ENCODE data around the gene C2CD4C. TPM values are rescaled to one million over a fixed set of nuclear protein-coding genes. Genes with fewer than 3 reads are reported as not detected.

C2CD4C gene
- total RNA-seq, result 1 to 10 TPM in 6 of 9 donors, under 1 TPM in 3; 0.17 to 2.1 (median 1.1) TPM
- 1 to 10 TPM in 2 of 3 donors, not detected in 1; 2.1 to 3.2 TPM for polyA plus RNA-seq
- long read RNA-seq, donor 1, result 0 reads
- long read RNA-seq, donor 2, result 0 reads
- long read RNA-seq, donor 3, partial matches to known transcripts, result 0 of 1 reads
- long read RNA-seq, donor 3, other reads (novel, unspliced or antisense), result 0 of 1 reads
- long read RNA-seq, donor 4, result 0 reads
- long read RNA-seq, donor 5, partial matches to known transcripts, result 0 of 7 reads
- long read RNA-seq, donor 5, other reads (novel, unspliced or antisense), result 3 of 7 reads
- long read RNA-seq, donor 6, result 0 reads
- long read RNA-seq, donor 7, result 0 reads
- long read RNA-seq, donor 8, result 0 reads
- long read RNA-seq, donor 9, result 0 reads
- long read RNA-seq, donor 10, partial matches to known transcripts, result 0 of 3 reads
- long read RNA-seq, donor 10, other reads (novel, unspliced or antisense), result 0 of 3 reads

- WGBS, 4 donors, result 1% methylated on average over 18 to 80 of the region's 80 CpGs; no CpG with 5 or more reads in 1 of the 4 donors
- no peak for TF ChIP-seq POLR2A (IDR thresholded peaks at IDR 0.05)
- TF ChIP-seq CTCF (IDR thresholded peaks at IDR 0.05), result no peak
- intact Hi-C loops (cut with DNase I), result no loop called here
- Histone ChIP-seq H3K4me1 (replicated peaks in 1 of 2) (peaks cover 9 to 15% of the 10 kb centered on the region in 2 donors), H3K4me3 (peak within 1 kb of the TSS in 1 of 4 donors; percentile 55), H3K9me3 (replicated peaks in 1 of 3) (no peaks in the 10 kb centered on the region), H3K36me3 (replicated peaks in 1 of 2) (no peaks in the 10 kb centered on the region), H3K27ac (no peak within 1 kb of the TSS), H3K27me3 (peaks cover 43% of the 10 kb centered on the region)
- peak in 1 of 7 donors; percentile 27 for DNase-seq
Measured at GRCh38 chr19:408902-409515, at the start of gene C2CD4C. Gene C2CD4C (minus strand): TSS chr19:409147. CDS start chr19:408361, 786 bp downstream.

- Histone ChIP-seq H3K4me3 (no peak overlapping the region), H3K4me1 (replicated peaks in 1 of 2) (peaks cover 12 to 13% of the 10 kb centered on the region in 2 donors), H3K36me3 (replicated peaks in 1 of 2) (no peaks in the 10 kb centered on the region), H3K27me3 (no peaks in the 10 kb centered on the region), H3K9me3 (replicated peaks in 1 of 3) (no peaks in the 10 kb centered on the region), H3K27ac (no peak overlapping the region)
- intact Hi-C loops (cut with DNase I), result no loop called here
- TF ChIP-seq POLR2A (IDR thresholded peaks at IDR 0.05) (no peak), CTCF (IDR thresholded peaks at IDR 0.05) (no peak)
- no peak for DNase-seq
- 94 to 97% (median 94%) methylated on average over 50 to 89 of the region's 89 CpGs for WGBS, 4 donors
Measured at GRCh38 chr19:458091-459042, 49.4 kb upstream of the C2CD4C start.

- intact Hi-C loops (cut with DNase I), result no loop called here
- no peaks in the 10 kb centered on the region for H3K9me3 ChIP-seq (replicated peaks in 1 of 3)
- no peaks in the 10 kb centered on the region for H3K27me3 ChIP-seq
- WGBS, 4 donors, result 90 to 99% (median 96%) methylated on average over 29 to 30 of the region's 30 CpGs
- H3K4me3 ChIP-seq, result no peak overlapping the region
- DNase-seq, result no peak
- no peak overlapping the region for H3K27ac ChIP-seq
- H3K36me3 ChIP-seq (replicated peaks in 1 of 2), result no peaks in the 10 kb centered on the region
- TF ChIP-seq CTCF (IDR thresholded peaks at IDR 0.05), result no peak
- TF ChIP-seq POLR2A (IDR thresholded peaks at IDR 0.05), result no peak
- peaks cover 12 to 13% of the 10 kb centered on the region in 2 donors for H3K4me1 ChIP-seq (replicated peaks in 1 of 2)
Measured at GRCh38 chr19:457636-458035, 48.7 kb upstream of the C2CD4C start.

All from adrenal gland (tissue), 19 donors.